Endothelial cell of hepatic sinusoid (primary cell): ENCODE measurements around the gene MIEN1.
"Not testable (repeated sequence)": the region's sequence is repeated elsewhere in the genome, so short reads cannot be mapped to it uniquely, and the experiment has no call there.

Experiments used
- in situ Hi-C: cut with HindIII; loops from 2 replicates; pipeline ENCODE4 v1.10.0; 2017; ENCODE audit warnings: low sequenced_read_pairs

The MIEN1 gene

DNA sequence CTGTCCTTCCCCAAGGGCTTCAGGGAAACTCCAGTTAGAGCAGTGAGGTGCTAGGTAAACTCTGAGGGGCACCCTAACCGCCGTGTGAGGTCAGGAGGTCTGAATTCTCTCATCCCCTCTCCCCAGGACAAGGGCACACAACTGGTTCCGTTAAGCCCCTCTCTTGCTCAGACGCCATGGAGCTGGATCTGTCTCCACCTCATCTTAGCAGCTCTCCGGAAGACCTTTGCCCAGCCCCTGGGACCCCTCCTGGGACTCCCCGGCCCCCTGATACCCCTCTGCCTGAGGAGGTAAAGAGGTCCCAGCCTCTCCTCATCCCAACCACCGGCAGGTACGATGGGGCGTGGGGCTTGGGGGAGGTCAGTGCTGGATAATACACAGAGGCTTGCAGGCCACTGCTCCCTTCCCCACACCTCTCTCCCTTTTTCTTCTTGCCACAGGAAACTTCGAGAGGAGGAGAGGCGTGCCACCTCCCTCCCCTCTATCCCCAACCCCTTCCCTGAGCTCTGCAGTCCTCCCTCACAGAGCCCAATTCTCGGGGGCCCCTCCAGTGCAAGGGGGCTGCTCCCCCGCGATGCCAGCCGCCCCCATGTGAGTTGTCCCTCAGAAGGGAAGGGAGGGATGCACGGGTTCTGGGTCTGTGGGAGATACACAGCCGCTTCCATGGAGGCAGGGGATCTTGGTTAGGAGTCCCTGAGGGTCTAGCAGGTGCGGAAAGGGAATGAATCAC is 12.0 kb upstream of the MIEN1 start:
- in situ Hi-C loops: loop anchor here (5.0 kb wide), 1 partner anchor 55 kb away; the partner anchor contains the start of gene PGAP3

DNA sequence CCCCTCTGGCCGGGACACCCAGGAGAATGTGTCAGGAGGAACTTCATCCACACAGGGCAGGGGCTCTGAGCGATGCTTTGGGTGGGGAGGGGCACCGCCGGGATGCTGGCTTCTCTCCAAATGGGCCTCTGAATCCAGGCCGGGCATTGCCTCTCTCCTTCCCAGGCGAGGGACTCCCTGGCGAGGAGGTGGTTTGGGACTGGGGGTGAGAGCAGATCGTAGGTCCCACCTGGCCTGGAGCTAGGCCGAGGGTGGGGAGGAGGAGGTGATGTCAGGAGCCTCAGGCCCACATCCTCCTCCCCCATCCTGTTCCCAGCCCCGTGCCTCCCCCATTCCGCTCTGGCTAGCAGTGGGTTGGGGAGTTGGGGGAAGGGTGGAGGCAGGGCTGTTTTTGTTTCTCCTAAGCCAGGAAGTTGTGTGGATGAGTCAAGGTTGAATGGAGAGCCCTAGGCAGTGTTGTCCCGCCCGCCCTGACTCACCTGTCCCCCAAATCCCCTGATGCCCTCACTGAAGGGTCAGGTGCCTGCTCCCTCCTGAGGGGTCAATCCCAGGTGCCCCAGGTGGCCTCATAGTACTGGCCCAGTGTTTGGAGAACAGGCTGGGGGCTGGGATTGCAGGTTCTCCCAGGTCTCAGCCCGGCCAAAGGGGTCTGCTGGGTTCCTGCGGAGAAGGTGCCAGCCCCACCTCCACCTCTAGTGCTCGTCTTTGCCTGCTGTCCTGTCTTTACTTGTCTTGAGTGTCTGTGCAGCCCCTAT is 10.2 kb upstream of the MIEN1 start:
- in situ Hi-C loops: loop anchor here (5.0 kb wide), 1 partner anchor 53 kb away; the partner anchor contains the start of gene PGAP3

GRCh38 chr17:39739885-39740356 is 9.6 kb upstream of the MIEN1 start:
- in situ Hi-C loops: loop anchor here (5.0 kb wide), 1 partner anchor 53 kb away; the partner anchor contains the start of gene PGAP3

GRCh38 chr17:39738983-39739884 is 8.9 kb upstream of the MIEN1 start:
- in situ Hi-C loops: no loop called here

DNA sequence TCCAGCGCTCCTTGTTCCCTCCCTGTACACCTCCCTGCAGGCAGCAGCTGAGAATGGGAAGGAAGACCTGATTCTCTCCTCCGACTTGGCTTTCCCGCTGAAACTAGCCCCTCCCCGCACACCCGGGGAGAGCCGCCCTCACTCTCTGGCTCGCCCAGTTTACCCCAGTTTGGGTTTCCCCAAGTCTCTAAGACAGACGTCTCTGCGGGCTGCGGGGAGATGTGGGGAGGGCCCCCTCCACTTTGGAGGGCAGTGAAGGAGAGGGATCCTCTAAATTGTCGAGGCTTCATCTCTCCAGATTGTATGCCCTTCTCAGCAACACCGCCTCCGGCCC is 8.2 kb upstream of the MIEN1 start:
- in situ Hi-C loops: no loop called here

GRCh38 chr17:39737760-39738567 is 7.6 kb upstream of the MIEN1 start, which contains the start of gene GRB7:
TSS of gene GRB7 (plus strand) at chr17:39737938. CDS start at chr17:39742302, 4,364 bp downstream.
- in situ Hi-C loops: no loop called here

- in situ Hi-C loops: no loop called here
Measured at GRCh38 chr17:39737206-39737759, 7.0 kb upstream of the MIEN1 start.

- in situ Hi-C loops: no loop called here
Measured at GRCh38 chr17:39736319-39737165, 6.2 kb upstream of the MIEN1 start.

DNA sequence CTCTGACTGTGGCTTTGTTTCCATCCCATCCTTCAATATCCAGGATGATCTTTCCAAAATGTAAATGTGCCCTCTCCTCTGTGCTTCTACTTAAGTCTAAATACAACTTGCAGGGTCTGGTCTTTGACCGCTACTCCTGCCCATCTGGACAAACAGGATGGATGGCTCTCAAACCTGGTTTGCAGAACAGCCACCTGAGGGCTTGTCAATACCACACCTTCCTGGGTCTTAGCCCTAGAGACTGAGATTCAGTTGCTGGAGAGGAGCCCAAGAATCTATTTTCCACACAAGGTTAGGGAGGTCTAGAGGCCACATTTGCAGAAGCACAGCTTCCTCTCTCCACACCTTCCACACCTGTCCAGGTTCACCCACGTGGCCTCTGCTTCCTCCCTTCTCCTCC is 5.5 kb upstream of the MIEN1 start:
- in situ Hi-C loops: no loop called here

DNA sequence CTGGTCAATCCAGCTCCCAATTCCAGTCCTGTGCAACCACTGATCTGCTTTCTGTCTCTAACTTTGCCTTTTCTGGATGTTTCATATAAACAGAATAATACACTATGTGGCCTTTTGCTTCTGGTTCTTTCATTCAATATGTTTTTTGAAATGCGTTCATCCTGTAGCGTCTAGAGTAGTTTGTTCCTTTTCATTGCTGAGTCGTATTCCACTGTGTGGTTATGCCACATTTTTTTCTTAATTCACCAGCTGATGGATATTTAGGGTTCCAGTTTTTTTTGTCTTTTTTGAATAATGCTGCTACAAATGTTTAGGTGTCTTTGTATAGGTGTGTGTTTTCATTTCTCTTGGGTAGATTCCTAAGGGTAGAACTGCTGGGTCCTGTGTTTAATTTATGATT is 2.3 kb upstream of the MIEN1 start:
- in situ Hi-C loops: no loop called here

DNA sequence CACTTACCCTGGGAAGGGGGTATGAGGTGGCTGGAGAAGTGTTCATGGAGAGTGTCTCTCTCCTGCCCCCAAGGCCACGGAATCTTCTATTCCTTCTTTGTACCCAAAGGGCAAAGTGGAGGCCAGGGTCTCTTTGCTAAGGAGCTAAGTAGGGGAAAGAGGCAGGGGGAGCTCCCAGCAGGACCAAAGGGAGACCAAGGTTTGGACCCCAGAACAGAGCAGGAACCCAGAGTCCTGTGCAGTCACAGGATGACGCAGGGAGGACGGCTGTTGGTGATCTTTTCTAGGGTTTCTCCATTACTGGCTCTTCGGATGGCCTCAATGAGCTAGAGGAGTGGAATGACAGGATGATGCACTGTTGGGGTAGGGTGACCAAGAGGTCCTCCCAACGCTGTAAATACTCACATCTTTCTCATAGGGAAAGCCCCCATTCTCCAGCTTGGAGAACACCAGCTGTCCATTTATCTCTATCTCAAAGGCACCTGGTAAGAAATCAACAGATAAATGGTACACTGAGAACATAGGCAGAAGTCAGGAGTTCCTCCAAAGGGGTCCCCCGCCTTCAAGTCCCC is 966 bp downstream of the MIEN1 start:
- in situ Hi-C loops: no loop called here

DNA sequence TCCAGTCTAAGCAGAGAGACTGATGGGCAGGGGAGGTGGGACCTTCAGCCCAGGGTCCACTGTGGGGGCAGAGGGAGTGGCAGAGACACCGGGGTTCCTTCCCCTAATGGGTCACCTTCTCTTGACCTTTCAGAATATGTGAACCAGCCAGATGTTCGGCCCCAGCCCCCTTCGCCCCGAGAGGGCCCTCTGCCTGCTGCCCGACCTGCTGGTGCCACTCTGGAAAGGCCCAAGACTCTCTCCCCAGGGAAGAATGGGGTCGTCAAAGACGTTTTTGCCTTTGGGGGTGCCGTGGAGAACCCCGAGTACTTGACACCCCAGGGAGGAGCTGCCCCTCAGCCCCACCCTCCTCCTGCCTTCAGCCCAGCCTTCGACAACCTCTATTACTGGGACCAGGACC is 2.8 kb downstream of the MIEN1 start:
- in situ Hi-C loops: no loop called here

DNA sequence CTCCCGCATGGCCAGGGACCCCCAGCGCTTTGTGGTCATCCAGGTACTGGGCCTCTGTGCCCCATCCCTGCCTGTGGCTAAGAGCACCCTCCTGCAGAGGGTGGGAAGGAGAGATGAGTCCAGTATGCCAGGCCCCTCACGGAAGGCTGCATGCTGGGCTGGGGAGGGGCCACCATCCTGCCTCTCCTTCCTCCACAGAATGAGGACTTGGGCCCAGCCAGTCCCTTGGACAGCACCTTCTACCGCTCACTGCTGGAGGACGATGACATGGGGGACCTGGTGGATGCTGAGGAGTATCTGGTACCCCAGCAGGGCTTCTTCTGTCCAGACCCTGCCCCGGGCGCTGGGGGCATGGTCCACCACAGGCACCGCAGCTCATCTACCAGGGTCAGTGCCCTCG is 3.7 kb downstream of the MIEN1 start:
- in situ Hi-C loops: no loop called here

GRCh38 chr17:39725923-39726322 is 4.4 kb downstream of the MIEN1 start:
- in situ Hi-C loops: not testable (repeated sequence)

GRCh38 chr17:39724731-39725130 is 5.6 kb downstream of the MIEN1 start:
- in situ Hi-C loops: no loop called here

- in situ Hi-C loops: no loop called here
Measured at GRCh38 chr17:39722965-39723848, 7.1 kb downstream of the MIEN1 start.

DNA sequence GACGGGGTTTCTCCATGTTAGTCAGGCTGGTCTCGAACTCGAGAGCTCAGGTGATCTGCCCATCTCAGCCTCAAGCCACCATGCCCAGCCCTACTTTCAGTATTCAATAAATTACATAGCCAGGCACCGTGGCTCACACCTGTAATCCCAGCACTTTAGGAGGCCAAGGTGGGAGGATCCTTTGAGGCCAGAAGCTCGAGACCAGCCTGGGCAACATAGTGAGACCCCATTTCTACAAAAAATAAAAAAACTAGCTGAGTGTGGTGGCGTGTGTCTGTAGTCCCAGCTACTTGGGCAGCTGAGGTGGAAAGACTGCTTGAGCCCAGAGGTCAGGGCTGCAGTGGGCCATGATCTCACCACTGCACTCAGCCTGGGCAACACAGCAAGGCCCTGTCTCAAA is 8.2 kb downstream of the MIEN1 start:
- in situ Hi-C loops: no loop called here
